HepG2 (cell line): ENCODE data around the gene INPP5E. TPM values are rescaled to one million over a fixed set of nuclear protein-coding genes. Genes with fewer than 3 reads are reported as not detected.

Experiments
- ATAC-seq: fragments of 200-7000 bp; cut with Tn5 transposase; 3 replicates; pipeline ENCODE4 v1.9.1; 2020; ENCODE audit warnings: mild to moderate bottlenecking, moderate library complexity
- BruUV-seq: library from RNA; stranded (reverse); fragments of 400-500 nt; replicated peaks from 2 replicates; lab custom pipeline; 2021; lab: Mats Ljungman, UMichigan
- CTCF ChIA-PET: fragments of 300-600 bp; formaldehyde crosslinking; extraction: SDS; loops from one replicate; lab custom pipeline; 2021; ENCODE audit warnings: low total read pairs, inconsistent platforms, low intra/inter-chr PET ratio; lab: Yijun Ruan, JAX
- POLR2A ChIA-PET: fragments of 350-600 bp; sonication (Branson Sonifier 250); formaldehyde crosslinking; loops from one replicate; lab custom pipeline; 2020; ENCODE audit warnings: antibody characterized with exemption, inconsistent platforms; lab: Yijun Ruan, JAX
- DNase-seq: peaks from one replicate; pipeline ENCODE4 v3.0.0-alpha.2; 2015; ENCODE audit warnings: low spot score
- FAIRE-seq: peaks from 3 replicates; lab custom pipeline; 2011; peaks lifted over from hg19 to GRCh38; lab: Jason Lieb, UNC
- H2AFZ ChIP-seq: one replicate; pipeline ENCODE4 v1.6.1; 2011; ENCODE audit warnings: low read length, inconsistent platforms
- H3K27ac ChIP-seq: fragments of 300-600 bp; 3 replicates; pipeline ENCODE4 v1.8.0; 2011; ENCODE audit warnings: mixed run types, mild to moderate bottlenecking, mixed read lengths, low read length, inconsistent platforms; ENCODE audit not compliant: insufficient read depth; ENCODE audit errors: extremely low read length
- H3K27me3 ChIP-seq, 2 experiments: fragments of 200-600 bp in 1 of 2; 2 replicates in 1 of 2; 3 replicates in 1 of 2; pipeline versions ENCODE4 v1.6.0 to v1.8.0; 2011; ENCODE audit warnings: low read length in 2 of 2, mild to moderate bottlenecking in 2 of 2, moderate library complexity in 2 of 2, inconsistent platforms in 1 of 2; ENCODE audit not compliant: insufficient read depth in 2 of 2, control insufficient read depth in 1 of 2
- H3K36me3 ChIP-seq, 2 experiments: fragments of 200-600 bp in 1 of 2; replicated peaks in 1 of 2; 2 replicates in 1 of 2; 3 replicates in 1 of 2; pipeline versions ENCODE4 v1.5.1 to v1.8.0; 2011; ENCODE audit warnings: low read length in 2 of 2, inconsistent platforms in 1 of 2; ENCODE audit not compliant: insufficient read depth in 2 of 2, control insufficient read depth in 1 of 2
- H3K4me1 ChIP-seq: 2 replicates; pipeline ENCODE4 v1.5.1; 2012; ENCODE audit warnings: low read length, inconsistent platforms; ENCODE audit not compliant: insufficient read depth
- H3K4me2 ChIP-seq: 2 replicates; pipeline ENCODE4 v1.6.0; 2011; ENCODE audit warnings: low read depth, low read length, inconsistent platforms
- H3K4me3 ChIP-seq, 3 experiments: fragments of 200-600 bp in 1 of 3; sonication (generic), shearing (Covaris generic) in 1 of 3; replicated peaks in 1 of 3; 2 replicates each; pipeline ENCODE4 v1.5.1; 2011 to 2016; ENCODE audit warnings: low read length in 3 of 3, inconsistent platforms in 2 of 3, low read depth in 2 of 3, mild to moderate bottlenecking in 2 of 3, control low read depth in 1 of 3, mixed read lengths in 1 of 3; ENCODE audit not compliant: insufficient read depth in 1 of 3
- H3K79me2 ChIP-seq: one replicate; pipeline ENCODE4 v1.6.1; 2011; ENCODE audit warnings: low read length, inconsistent platforms; ENCODE audit not compliant: insufficient read depth
- H3K9ac ChIP-seq: 2 replicates; pipeline ENCODE4 v1.6.0; 2011; ENCODE audit warnings: mild to moderate bottlenecking, low read depth, low read length, inconsistent platforms; ENCODE audit not compliant: insufficient read depth
- H3K9me3 ChIP-seq: 2 replicates; pipeline ENCODE4 v1.5.1; 2012; ENCODE audit warnings: mild to moderate bottlenecking, low read length
- H4K20me1 ChIP-seq: 2 replicates; pipeline ENCODE4 v1.6.0; 2011; ENCODE audit warnings: inconsistent platforms, mild to moderate bottlenecking, low read length, moderate library complexity; ENCODE audit not compliant: insufficient read depth
- MNT ChIP-seq: fragments of 450-650 bp; IDR thresholded peaks from 2 replicates; pipeline ENCODE4 v1.6.1; 2016
- ZNF557 ChIP-seq: sonication (generic); formaldehyde crosslinking; IDR thresholded peaks from 2 replicates; pipeline ENCODE4 v1.4.0; 2020; ENCODE audit warnings: missing genetic modification reagents
- ZNF597 ChIP-seq: sonication (generic); formaldehyde crosslinking; IDR thresholded peaks from 2 replicates; pipeline ENCODE4 v1.5.0; 2020; ENCODE audit warnings: missing genetic modification reagents
- ZNF674 ChIP-seq: sonication (generic); formaldehyde crosslinking; IDR thresholded peaks from 2 replicates; pipeline ENCODE4 v1.5.0; 2020; ENCODE audit warnings: low read depth, mild to moderate bottlenecking, missing genetic modification reagents
- WGBS: methylation state at CpG from one replicate; pipeline ENCODE4 v1.1.6; 2017; ENCODE audit warnings: low lambda C conversion rate; 5-methylcytosine and 5-hydroxymethylcytosine counted together
- in situ Hi-C: cut with HindIII; loops from 2 replicates; pipeline ENCODE4 v1.10.0; 2017; ENCODE audit warnings: low pct_unique_long_range_greater_than_20kb; ENCODE audit not compliant: extremely low pct_ligation_motif_present
- intact Hi-C: fragments of 100-400 bp; cut with micrococcal nuclease; formaldehyde crosslinking; loops from one replicate; pipeline ENCODE4 v1.10.0; 2022; ENCODE audit not compliant: unreplicated experiment
- polyA plus RNA-seq, 8 experiments: library from polyadenylated mRNA; depleted of rRNA in 3 of 8; stranded (reverse) in 7 of 8; unstranded in 1 of 8; fragments of >200 nt; fragmentation: Illumina TruSeq in 4 of 8; extraction: Trizol in 4 of 8; gene quantifications; 2 replicates each; pipeline versions ENCODE4 v1.2.1 to v1.2.3, GENCODE V29; 2011 to 2016; ENCODE audit warnings: low read depth in 4 of 8, missing spikeins in 1 of 8, mixed read lengths in 1 of 8; ENCODE audit not compliant: insufficient read depth in 1 of 8
- total RNA-seq, 5 experiments: library from RNA; depleted of rRNA; stranded (reverse); fragments of >200 nt; fragmentation: Illumina TruSeq; extraction: Trizol; gene quantifications; 2 replicates each; pipeline ENCODE4 v1.2.3, GENCODE V29; 2016; ENCODE audit warnings: low read depth in 1 of 5

Gene INPP5E
- total and polyA plus RNA-seq, 2 of the 13 experiments (the other 11 are each of a cell fraction or from before 2014, with no cell fraction given): 5.5 TPM

GRCh38 chr9:136424750-136425362 is 14.8 kb downstream of the INPP5E start:
- no TSS peak for BruUV-seq
- no peaks in the 10 kb centered on the region for H3K27me3 ChIP-seq
- in situ Hi-C loops (no loop called here), intact Hi-C loops (no loop called here)
- DNase-seq (no peak), FAIRE-seq (no peak), ATAC-seq (no peak)
- no peaks in the 10 kb centered on the region for H3K9me3 ChIP-seq
- H3K4me1 ChIP-seq: no peaks in the 10 kb centered on the region
- TF ChIP-seq ZNF597: no peak
- no peak for TF ChIP-seq ZNF557 (CRISPR knock-in tag)
- TF ChIP-seq ZNF674 (CRISPR knock-in tag): no peak
- no peak for TF ChIP-seq MNT
- ChIA-PET CTCF (no interaction called here), POLR2A (no interaction called here)
- H3K79me2 ChIP-seq: no peaks in the 10 kb centered on the region
- WGBS: 90% methylated on average over 27 of the region's 27 CpGs
- H3K9ac ChIP-seq: no peak overlapping the region
- H3K27ac ChIP-seq: no peak overlapping the region
- no peaks in the 10 kb centered on the region for H4K20me1 ChIP-seq
- no peak overlapping the region for H3K4me2 ChIP-seq
- H2AFZ ChIP-seq: no peak overlapping the region
- no peak overlapping the region for H3K4me3 ChIP-seq
- H3K36me3 ChIP-seq: peaks cover 20 to 38% of the 10 kb centered on the region in 2 experiments; a peak in 4 of 5 replicates
